Activated naive CD4-positive, alpha-beta T cell treated with Interleukin-2 at 50 U/mL for 16 hours (primary cell): Measurements from ENCODE around the gene NOP53.
A peak's percentile ranks its signal among the peaks of the same experiment; 100 is the strongest.
"Not testable (repeated sequence)": the region's sequence is repeated elsewhere in the genome, so short reads cannot be mapped to it uniquely, and the experiment has no call there.

Experiments used
- DNase-seq: peaks from one replicate; pipeline ENCODE4 v3.0.0-alpha.2; 2020

The NOP53 gene

DNA sequence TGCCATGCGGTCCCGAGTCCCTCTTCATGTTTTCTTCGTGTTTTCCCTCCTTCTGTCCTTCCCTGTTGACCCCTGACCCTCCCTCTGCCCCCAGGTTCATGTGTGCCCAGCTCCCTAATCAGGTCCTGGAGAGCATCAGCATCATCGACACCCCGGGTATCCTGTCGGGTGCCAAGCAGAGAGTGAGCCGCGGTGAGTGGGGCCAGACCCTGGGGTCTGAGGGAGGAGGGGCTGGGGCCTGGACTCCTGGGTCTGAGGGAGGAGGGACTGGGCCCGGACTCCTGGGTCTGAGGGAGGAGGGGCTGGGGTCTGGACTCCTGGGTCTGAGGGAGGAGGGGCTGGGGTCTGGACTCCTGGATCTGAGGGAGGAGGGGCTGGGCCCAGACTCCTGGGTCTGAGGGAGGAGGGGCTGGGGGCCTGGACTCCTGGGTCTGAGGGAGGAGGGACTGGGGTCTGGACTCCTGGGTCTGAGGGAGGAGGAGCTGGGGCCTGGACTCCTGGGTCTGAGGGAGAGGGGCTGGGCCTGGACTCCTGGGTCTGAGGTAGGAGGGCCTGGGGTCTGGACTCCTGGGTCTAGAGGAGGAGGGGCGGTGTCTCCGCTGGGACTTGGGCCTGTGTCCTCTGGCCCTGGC is 26.8 kb upstream of the NOP53 start:
- DNase-seq, result not testable (repeated sequence)

DNA sequence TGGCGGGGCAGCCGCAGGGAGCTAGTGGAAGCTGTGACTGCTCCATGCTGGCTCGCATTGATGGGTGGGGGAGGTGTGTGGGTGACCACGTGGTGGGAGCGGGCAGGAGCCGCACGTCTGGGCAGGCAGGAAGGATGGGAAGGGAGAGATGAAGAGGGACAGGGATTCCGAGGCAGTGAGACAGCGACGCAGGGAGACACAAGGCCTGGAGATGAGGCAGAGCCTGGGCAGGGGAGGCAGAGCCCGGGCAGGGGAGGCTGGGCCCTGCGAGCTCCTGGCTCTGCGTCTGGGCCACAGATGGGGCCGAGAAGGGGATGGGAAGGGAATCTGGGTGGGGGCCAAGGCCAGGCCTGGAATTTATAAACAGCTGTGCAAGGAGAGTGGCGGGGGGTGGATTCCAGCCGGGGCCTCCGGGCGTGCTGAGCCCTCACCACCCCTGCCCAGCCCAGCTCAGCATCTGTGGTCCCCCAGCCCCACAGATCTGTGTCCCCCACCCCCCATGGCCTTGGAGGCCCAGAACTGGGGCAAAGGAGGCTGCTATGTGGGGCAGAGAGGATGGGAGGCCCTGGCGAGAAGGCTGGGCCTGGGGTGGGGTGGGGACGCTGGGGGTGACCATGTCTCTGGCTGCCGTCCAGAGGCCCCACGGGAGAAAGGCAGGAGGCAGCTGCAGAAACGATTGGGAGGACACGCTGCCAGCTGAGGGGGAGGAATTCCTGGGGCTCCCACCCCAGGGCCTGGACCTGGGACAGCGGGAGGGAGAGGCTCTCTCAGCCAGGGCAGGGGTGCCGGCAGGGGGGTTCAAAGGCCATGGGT is 26.1 kb upstream of the NOP53 start:
- DNase-seq, result no peak

- no peak for DNase-seq
Observed at GRCh38 chr19:47720669-47721422, 24.5 kb upstream of the NOP53 start.

DNA sequence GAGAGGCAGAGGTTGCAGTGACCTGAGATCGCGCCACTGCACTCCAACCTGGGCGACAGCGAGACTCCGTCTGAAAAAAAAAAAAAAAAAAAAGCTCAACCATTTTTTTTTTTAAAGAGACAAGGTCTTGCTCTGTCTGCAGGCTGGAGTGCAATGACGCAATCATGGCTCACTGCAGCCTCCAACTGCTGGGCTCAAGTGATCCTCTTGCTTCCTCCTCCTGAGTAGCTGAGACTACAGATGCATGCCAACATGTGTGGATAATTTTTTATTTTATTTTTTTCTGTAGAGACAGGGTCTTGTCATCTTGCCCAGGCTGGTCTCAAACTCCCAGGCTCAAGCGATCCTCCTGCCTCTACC is 21.8 kb upstream of the NOP53 start:
- DNase-seq, result no peak

DNA sequence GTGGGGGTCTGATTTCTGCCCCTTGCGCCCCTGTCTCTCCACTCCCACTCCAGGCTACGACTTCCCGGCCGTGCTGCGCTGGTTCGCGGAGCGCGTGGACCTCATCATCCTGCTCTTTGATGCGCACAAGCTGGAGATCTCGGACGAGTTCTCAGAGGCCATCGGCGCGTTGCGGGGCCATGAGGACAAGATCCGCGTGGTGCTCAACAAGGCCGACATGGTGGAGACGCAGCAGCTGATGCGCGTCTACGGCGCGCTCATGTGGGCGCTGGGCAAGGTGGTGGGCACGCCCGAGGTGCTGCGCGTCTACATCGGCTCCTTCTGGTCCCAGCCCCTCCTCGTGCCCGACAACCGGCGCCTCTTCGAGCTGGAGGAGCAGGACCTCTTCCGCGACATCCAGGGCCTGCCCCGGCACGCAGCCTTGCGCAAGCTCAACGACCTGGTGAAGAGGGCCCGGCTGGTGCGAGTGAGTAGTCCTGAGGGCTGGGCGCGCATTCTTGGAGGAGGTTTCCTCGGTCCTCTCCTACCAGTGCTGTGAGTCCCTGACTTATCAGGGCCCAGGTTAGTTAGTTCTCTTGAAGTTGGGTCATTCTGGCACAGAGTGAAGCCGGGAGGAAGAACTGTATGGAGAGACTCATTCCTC is 19.5 kb upstream of the NOP53 start:
- no peak for DNase-seq

GRCh38 chr19:47726467-47726866 is 18.9 kb upstream of the NOP53 start:
- DNase-seq, result no peak

GRCh38 chr19:47728295-47728694 is 17.1 kb upstream of the NOP53 start:
- DNase-seq, result not testable (repeated sequence)

DNA sequence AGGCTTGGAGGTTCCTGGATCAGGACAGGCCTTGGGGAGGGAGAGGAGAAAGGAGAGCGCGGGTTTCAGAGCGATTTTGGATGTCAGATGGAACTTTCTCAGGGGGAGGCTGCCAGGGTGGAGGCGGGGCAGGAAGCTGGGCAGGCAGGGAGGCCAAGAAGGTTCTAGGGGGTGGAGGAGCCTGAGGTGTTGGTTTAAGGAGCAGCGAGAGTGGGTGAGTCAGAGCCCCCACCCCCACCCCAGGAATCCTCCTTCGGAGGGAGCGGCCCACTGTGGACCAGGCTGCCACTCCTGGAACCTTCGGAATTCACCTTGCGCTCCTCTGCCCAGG is 15.9 kb upstream of the NOP53 start:
- no peak for DNase-seq

DNA sequence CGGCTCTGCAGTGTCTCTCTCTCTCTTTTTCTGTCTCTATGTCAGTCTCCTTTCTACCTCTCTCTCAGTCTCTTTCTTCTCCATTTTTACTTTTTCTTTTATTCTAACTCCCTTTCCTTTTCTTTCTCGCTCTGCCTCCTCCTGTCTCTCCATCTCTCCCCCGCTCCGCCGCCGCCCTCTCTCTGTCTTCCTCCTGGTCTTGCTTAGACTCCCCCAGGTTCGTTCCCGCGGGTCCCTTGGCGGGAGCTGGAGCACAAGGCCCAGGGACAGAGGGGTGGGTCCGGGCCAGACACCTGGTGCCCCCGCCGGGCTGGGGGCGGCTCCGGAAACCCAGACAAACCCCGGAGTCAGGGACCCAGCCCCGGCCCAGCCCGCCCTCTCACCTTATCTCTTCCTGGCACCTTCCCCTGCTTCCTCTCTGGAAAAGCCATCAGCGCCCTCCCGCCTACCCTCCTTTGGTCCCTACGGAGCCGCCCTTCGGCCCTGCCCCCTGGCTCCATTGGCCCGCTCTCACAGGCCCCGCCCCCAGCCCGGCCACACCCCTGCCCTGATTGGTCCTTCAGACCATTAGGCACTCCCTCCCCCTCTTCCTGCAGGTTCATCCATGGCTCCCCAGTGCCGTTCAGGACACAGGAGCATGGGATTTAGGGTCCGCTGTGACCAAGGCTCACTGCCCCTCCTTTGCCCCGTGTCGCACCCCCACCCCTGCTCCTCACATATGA is 15.4 kb upstream of the NOP53 start:
- DNase-seq, result peak; percentile 41

DNA sequence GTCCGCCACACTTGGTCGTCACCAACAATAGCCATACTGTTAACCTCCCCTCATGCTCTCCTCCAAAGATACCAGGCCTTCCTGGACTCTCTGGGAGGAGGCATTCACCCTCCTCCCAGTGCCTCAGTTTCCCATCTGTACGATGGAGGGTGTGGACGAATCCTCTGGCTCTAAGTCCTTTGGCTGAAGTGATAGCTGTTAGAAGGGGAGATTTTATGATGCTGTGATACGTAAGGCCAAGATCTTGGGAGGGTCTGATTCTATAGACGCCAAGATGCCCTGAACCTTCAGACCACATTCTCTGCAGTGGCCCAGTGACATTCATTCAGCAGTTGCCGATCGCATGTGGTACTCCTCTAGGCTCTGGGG is 14.8 kb upstream of the NOP53 start:
- no peak for DNase-seq

GRCh38 chr19:47730910-47731309 is 14.4 kb upstream of the NOP53 start:
- DNase-seq, result no peak

GRCh38 chr19:47735131-47735530 is 10.2 kb upstream of the NOP53 start:
- DNase-seq, result no peak

DNA sequence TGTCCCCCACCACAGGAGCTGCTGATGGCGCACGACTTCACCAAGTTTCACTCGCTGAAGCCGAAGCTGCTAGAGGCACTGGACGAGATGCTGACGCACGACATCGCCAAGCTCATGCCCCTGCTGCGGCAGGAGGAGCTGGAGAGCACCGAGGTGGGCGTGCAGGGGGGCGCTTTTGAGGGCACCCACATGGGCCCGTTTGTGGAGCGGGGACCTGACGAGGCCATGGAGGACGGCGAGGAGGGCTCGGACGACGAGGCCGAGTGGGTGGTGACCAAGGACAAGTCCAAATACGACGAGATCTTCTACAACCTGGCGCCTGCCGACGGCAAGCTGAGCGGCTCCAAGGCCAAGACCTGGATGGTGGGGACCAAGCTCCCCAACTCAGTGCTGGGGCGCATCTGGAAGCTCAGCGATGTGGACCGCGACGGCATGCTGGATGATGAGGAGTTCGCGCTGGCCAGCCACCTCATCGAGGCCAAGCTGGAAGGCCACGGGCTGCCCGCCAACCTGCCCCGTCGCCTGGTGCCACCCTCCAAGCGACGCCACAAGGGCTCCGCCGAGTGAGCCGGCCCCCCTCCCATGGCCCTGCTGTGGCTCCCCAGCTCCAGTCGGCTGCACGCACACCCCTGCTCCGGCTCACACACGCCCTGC is 4.4 kb upstream of the NOP53 start:
- DNase-seq, result no peak

DNA sequence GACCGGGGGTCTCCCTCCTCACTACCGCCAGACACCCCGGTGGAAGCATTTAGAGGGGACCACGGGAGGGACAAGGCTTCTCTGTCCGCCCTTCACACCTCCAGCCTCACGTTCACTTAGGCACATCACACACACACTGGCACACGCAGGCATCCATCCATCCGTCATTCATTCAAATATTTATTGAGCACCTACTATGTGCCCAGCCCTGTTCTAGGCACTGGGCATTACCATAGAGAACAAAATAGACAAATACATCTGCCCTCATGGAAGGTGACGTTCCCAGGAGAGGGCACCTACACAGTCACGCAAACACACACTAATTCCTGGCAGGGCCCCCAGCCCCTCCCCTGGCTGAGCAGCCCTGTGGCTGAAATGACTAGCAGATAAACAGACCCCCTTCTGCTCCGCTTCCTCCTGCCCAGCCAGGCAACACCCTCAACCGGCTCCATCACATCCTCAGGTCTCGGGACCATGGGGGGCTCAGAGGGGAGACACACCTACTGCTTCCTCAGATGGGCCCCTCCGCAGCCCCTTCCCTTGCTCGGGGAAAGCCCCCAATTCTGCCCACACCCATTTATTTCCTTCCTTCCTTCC is 3.7 kb upstream of the NOP53 start:
- DNase-seq, result no peak

GRCh38 chr19:47742634-47743033 is 2.7 kb upstream of the NOP53 start:
- no peak for DNase-seq

- DNase-seq, result not testable (repeated sequence)
Observed at GRCh38 chr19:47746129-47746528, 783 bp downstream of the NOP53 start.

DNA sequence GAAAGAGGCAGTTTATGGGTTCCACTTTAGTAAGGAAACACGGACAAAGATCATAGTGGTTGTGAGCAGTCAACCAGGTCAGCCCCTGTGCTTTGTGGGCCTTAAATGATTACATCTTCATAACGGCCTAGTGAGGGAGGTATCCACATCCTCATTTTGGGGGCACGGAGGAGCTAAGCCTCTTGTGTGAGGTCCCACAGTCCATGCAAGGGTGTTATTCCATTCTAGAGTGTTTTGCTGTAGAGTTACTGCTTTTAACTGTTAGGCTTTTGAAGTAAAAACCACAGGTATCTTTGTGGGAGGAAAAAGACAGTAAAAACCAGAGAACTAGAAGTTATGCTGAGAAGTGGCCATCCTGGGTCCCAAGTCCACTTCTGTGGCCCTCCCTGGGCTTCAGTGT is 4.0 kb downstream of the NOP53 start:
- DNase-seq, result no peak

DNA sequence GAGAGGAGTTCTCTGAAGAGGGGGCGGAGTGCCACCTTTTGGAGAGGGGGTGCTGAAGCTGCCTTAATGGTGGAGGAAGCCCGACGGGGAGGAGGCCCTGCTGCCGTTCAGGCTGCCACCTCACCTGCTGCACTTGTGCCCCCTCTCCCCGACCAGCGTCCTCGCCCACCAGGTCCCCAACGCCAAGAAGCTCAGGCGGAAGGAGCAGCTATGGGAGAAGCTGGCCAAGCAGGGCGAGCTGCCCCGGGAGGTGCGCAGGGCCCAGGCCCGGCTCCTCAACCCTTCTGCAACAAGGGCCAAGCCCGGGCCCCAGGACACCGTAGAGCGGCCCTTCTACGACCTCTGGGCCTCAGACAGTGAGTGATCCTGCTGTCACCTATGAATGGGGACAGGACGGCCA is 5.4 kb downstream of the NOP53 start:
- no peak for DNase-seq

DNA sequence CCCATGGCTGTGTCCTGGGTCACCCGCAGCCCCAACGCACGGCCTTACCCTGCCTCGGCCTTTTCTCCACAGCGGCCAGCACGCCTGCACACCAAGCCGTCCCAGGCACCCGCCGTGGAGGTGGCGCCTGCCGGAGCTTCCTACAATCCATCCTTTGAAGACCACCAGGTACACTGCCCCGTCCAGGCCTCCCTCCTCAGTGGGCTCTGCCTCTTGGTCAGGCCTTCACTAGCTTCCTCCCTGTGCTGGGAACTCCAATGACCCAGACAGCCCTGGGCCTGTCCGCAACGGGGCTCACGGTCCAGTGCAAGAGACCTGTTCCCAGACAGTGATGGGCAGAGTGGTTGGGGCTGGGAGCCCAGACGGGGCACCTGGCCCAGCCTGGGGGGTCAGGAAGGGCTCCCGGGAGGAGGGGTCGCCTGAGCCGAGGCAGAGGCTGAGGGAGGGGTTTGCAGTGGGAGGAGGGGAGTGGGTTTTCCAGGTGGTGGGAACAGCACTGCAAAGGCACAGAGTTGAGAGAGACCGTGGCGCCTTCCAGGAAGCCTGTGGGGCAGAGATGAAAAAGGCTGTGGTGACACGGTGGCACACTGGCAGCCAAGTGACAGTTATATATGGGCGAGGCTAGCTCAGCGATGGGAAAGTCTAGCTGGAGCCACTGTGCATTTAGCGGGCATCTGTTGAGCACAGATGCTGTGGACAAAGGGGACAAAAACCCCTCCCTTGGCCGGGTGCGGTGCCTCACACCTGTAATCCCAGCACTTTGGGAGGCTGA is 7.3 kb downstream of the NOP53 start:
- DNase-seq, result no peak

DNA sequence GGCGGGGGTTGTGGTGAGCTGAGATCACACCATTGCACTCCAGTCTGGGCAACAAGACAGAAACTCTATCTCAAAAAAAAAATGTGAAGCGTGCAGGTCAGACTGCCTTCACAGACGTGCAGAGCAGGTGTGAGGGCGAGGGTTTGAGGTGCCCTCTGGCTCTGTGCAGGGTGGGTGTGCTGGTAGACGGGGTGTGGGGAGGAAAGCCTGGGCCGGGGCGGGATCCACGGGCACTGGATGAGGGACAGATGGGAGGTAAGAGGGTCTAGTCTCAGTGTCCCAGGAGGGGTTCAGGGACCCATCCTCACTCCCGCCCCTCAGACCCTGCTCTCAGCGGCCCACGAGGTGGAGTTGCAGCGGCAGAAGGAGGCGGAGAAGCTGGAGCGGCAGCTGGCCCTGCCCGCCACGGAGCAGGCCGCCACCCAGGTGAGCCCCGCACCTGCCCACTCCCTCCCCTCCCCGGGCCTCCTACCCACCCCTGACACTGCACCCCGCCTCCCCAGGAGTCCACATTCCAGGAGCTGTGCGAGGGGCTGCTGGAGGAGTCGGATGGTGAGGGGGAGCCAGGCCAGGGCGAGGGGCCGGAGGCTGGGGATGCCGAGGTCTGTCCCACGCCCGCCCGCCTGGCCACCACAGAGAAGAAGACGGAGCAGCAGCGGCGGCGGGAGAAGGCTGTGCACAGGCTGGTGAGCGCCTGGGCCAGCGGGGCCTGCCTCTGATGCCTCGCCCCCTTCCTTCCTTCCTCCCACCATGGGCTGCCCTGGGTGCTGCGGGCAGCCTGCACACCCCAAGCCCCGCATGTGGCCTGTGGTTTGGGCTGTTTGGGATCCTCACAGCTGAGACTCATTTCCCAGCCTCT is 9.1 kb downstream of the NOP53 start:
- DNase-seq, result no peak
